Activated naive CD4-positive, alpha-beta T cell (primary cell): Measurements from ENCODE around the gene DHX8.
"Not testable (repeated sequence)": the region's sequence is repeated elsewhere in the genome, so short reads cannot be mapped to it uniquely, and the experiment has no call there.

Source experiments
- DNase-seq, 4 experiments: peaks; one replicate each; lab custom pipeline; 2025; lab: John Stamatoyannopoulos, UW

DHX8 gene

GRCh38 chr17:43462569-43462968 is 21.2 kb upstream of the DHX8 start:
- not testable (repeated sequence) for DNase-seq

- DNase-seq, result no peak
Measured at GRCh38 chr17:43463241-43463640, 20.5 kb upstream of the DHX8 start.

DNA sequence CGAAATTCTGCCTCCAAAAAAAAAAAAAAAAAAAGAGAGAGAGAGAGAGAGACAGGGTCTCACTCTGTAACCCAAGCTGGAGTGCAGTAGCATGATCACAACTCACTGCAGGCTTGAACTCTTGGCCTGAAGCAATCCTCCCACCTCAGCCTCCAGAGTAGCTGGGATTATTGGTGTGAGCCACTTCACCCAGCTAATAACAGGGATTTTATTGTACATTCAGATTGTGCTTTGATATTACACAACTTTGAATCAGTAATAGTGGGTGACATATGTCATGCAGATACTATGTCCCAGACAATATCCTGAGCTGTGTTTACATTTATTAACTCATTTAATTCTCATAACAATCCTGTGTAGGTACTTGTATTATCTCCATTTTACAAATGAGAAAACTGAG is 19.7 kb upstream of the DHX8 start:
- DNase-seq, result no peak

- DNase-seq, result no peak
Measured at GRCh38 chr17:43465049-43465448, 18.7 kb upstream of the DHX8 start.

DNA sequence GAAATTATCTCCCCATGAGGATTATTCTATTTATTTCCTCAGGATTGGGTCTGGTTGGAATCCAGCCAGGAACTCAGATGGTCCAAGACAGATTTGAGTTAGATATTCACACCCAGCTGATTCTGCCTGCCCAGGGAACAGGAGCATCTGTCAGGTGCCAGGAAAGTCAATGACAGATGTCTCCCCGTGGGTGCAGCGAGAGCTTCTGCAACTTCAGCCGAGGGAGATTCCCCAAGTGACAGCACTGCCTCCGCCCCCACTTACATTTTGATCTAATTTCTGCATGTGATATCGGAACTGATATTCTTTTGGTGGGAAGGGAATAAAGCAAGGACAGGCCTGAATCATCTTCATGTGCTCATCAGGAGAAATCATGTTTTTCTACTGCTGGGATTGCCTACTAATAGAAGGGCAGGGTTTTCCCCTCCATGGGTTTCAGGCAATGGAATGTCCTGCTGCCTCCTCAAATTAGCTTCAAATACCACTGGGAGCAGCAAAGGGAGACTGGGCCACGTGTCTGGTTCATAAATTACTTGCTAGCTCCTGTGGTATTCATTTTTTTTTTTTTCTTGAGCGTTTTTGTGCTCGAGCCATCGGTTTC is 15.7 kb upstream of the DHX8 start:
- no peak for DNase-seq

GRCh38 chr17:43468691-43469139 is 15.1 kb upstream of the DHX8 start:
- no peak for DNase-seq

- DNase-seq, result no peak
Measured at GRCh38 chr17:43469145-43469544, 14.6 kb upstream of the DHX8 start.

GRCh38 chr17:43471585-43472160 is 12.1 kb upstream of the DHX8 start:
- DNase-seq, result no peak

GRCh38 chr17:43475494-43476089 is 8.2 kb upstream of the DHX8 start:
- DNase-seq, result no peak

- DNase-seq, result not testable (repeated sequence)
Measured at GRCh38 chr17:43476306-43476705, 7.5 kb upstream of the DHX8 start.

GRCh38 chr17:43477832-43478634 is 5.7 kb upstream of the DHX8 start:
- DNase-seq, result no peak

DNA sequence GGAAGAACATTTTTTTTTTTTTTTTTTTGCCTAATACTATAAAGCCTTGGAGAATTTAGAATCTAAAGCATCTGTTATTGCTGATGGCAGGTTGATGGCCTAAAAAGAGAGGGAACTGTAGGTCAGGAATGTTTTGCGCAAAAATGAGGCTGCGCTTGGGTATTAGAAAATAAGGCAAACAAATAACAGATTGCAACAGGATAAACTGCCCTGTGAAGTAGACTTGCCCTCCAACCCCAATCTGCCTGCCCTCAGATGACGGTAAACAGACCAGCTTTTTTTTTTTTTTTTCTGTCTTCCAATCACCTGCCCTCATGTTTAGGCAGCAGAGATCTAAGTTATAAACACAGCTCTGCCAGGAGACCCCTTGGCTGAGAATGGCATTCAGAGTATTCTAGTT is 3.8 kb upstream of the DHX8 start:
- DNase-seq, result no peak

DNA sequence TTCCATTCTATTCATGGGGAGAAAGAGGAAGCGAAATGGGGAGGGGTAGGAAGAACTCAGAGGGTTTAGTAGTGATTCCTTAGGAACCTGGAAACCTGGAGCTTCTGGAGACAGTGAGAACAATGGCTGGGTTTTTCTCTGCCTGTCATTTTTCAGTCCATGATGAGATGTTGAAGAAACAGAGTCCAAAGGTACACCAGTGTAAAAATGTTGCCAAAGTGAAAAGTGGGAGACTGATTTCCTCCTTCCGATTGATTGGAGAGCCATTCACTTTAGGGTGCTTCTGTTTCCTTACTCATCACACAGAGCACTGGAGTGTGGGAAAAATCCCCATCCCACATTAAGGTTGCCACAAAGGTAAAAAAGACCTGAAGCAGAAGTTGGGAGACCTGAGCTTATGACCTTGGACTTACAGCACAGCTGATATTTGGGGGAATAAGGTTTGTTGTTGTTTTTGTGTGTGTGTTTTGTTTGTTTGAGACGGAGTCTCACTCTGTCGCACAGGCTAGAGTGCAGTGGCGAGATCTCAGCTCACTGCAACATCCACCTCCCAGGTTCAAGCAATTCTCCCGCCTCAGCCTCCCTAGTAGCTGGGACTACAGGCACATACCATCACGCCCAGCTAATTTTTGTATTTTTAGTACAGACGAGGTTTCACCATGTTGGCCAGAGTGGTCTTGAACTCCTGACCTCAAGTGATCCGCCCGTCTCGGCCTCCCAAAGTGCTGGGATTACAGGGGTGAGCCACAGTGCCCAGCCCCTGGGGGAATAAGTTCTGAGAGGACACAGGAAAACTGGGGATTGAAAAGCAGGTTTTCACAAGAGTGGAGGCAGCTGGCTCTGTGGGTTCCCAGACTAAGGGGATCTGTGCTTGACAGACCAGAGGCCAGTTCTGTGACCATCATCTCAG is 1.4 kb upstream of the DHX8 start:
- DNase-seq, result no peak

DNA sequence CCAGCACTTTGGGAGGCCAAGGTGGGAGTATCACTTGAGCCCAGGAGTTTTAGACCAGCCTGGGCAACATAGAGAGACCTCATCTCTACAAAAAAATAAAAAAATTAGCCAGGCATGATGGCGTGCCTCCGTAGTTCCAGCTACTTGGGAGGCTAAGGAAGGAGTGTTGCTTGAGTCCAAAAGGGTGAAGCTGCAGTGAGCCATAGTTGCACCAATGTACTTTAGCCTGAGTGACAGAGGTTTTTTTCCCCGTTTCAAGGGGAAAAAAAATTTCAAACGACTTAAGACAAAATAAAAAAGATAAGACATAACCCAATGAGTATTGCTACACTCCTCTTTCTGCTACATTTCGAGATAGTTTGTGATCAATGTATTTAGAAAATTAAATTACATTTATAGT is 6.8 kb downstream of the DHX8 start:
- DNase-seq, result no peak

- not testable (repeated sequence) for DNase-seq
Measured at GRCh38 chr17:43509440-43509839, 25.7 kb downstream of the DHX8 start.

DNA sequence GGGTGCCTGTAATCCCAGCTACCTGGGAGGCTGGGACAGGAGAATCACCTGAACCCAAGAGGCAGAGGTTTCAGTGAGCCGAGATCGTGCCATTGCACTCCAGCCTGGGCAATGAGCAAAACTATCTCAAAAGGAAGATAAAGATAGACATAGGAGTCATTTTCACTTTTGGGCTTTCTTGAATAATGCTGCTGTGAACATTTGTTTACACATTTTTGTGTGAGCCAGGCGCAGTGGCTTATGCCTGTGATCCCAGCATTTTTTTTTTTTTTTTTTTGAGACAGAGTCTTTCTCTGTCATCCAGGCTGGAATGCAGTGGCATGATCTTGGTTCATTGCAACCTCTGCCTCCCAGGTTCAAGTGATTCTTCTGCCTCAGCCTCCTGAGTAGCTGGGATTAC is 27.4 kb downstream of the DHX8 start:
- DNase-seq, result not testable (repeated sequence)

GRCh38 chr17:43515656-43516055 is 31.9 kb downstream of the DHX8 start:
- DNase-seq, result no peak

- no peak for DNase-seq
Measured at GRCh38 chr17:43517161-43517560, 33.4 kb downstream of the DHX8 start.

GRCh38 chr17:43517615-43518386 is 34.0 kb downstream of the DHX8 start:
- DNase-seq, result no peak

- DNase-seq, result no peak
Measured at GRCh38 chr17:43521389-43521788, 37.6 kb downstream of the DHX8 start.

DNA sequence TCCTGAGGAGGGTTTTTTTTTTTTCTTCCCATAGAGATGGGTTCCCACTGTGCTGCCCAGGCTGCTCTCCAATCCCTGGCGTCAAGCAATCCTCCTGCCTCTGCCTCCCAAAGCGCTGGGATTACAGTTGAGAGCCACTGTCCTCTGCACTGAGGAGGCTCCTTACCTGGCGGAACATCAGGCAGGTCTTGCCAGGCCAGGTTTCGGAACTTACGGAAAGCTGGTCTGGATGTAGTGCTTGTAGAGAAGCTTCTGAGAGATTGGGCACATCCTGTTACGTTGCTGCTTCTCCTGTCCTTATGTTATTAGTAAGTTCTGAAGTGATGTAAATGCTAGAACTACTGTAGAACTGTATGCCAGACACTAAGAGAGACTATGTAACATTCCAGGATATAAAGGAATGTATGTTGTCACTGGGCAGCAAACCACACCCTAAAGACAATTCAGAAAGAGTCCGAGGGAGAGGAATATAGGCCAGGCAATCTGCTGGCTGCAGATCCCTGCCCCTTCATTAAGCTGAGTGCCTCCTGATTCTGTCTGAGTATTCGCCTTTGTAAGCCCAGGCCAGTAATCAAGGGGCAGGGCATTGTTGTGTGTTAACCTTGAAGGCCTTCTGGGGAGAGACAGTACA is 41.3 kb downstream of the DHX8 start:
- DNase-seq, result no peak
